Activated CD8-positive, alpha-beta T cell treated with anti-CD3 and anti-CD28 coated beads, Interleukin-2, amount 10 ng/mL, durations not matched to agents 7 days and 5 days (primary cell): ENCODE data around the gene ANKRD61. TPM values are rescaled to one million over a fixed set of nuclear protein-coding genes. Genes with fewer than 3 reads are reported as not detected.
"Not testable (repeated sequence)": the region's sequence is repeated elsewhere in the genome, so short reads cannot be mapped to it uniquely, and the experiment has no call there.

Experiments
- ATAC-seq: fragments of 150-1000 bp; cut with Tn5 transposase; one replicate; pipeline ENCODE4 v1.10.0; 2021; ENCODE audit warnings: moderate library complexity
- CTCF ChIA-PET: fragments of 350-600 bp; sonication (Branson Sonifier 250); formaldehyde crosslinking; loops from one replicate; lab custom pipeline; 2021; ENCODE audit warnings: antibody characterized with exemption; lab: Charles Lee
- POLR2A ChIA-PET: fragments of 350-600 bp; sonication (Branson Sonifier 250); formaldehyde crosslinking; loops from one replicate; lab custom pipeline; 2021; ENCODE audit warnings: antibody characterized with exemption; lab: Charles Lee
- DNase-seq: peaks from one replicate; pipeline ENCODE4 v3.0.0-alpha.2; 2020
- H3K27ac Mint-ChIP-seq: one replicate; pipeline ENCODE4 v1.8.0; 2021; ENCODE audit warnings: mild to moderate bottlenecking, mixed read lengths
- H3K27me3 Mint-ChIP-seq: one replicate; pipeline ENCODE4 v1.8.0; 2021; ENCODE audit warnings: low read depth, mixed read lengths
- H3K36me3 Mint-ChIP-seq: one replicate; pipeline ENCODE4 v1.8.0; 2021; ENCODE audit warnings: low read depth, mixed read lengths
- H3K4me1 Mint-ChIP-seq: one replicate; pipeline ENCODE4 v1.8.0; 2021; ENCODE audit warnings: low read depth, mixed read lengths
- H3K4me3 Mint-ChIP-seq: one replicate; pipeline ENCODE4 v1.8.0; 2021; ENCODE audit warnings: mild to moderate bottlenecking, mixed read lengths
- H3K9me3 Mint-ChIP-seq: one replicate; pipeline ENCODE4 v1.8.0; 2022; ENCODE audit warnings: mixed read lengths; ENCODE audit not compliant: insufficient read depth
- total RNA-seq, 2 experiments: library from RNA; stranded (reverse); gene quantifications; one replicate each; pipeline ENCODE4 v1.2.3, GENCODE V29; 2021

The ANKRD61 gene
- total RNA-seq, result under 1 TPM; 0.26 to 0.29 TPM

DNA sequence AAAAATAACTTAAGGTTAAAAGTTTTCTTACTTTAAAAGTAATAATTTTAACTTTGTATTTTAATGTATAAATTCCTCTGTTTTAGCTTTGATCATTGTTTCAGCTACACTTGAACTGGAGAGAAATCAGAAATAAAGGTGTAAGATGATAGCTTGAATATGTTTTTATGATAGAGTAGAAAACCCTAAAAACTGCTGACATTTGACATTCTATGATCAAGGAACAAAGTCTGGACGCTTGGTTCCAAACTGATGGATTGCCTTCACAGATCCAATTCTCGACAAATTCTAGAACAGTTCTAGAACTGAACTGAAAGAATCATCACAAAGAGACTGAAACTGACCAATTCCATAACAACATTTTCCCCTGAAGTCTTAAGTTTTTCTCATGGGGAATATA, at the start of gene ANKRD61:
Gene ANKRD61 (plus strand): TSS at position 389 of the 400 bp plus-strand sequence. CDS start 0 bp downstream, at position 389.
- ATAC-seq (no peak), DNase-seq (no peak)
- Mint-ChIP-seq H3K27ac (peak within 1 kb of the TSS; percentile 25), H3K4me1 (peaks cover 31% of the 10 kb centered on the region), H3K27me3 (no peaks in the 10 kb centered on the region), H3K4me3 (no peak within 1 kb of the TSS), H3K36me3 (peaks cover 58% of the 10 kb centered on the region), H3K9me3 (no peaks in the 10 kb centered on the region)
- ChIA-PET POLR2A (no interaction called here), CTCF (no interaction called here)

GRCh38 chr7:5987061-5987460, 44.1 kb upstream of the ANKRD61 start:
- CTCF ChIA-PET, H3K27me3 Mint-ChIP-seq, H3K27ac Mint-ChIP-seq, H3K4me1 Mint-ChIP-seq, POLR2A ChIA-PET, H3K4me3 Mint-ChIP-seq, ATAC-seq, DNase-seq, H3K9me3 Mint-ChIP-seq: not testable (repeated sequence)
- peaks cover 30% of the 10 kb centered on the region for H3K36me3 Mint-ChIP-seq

DNA sequence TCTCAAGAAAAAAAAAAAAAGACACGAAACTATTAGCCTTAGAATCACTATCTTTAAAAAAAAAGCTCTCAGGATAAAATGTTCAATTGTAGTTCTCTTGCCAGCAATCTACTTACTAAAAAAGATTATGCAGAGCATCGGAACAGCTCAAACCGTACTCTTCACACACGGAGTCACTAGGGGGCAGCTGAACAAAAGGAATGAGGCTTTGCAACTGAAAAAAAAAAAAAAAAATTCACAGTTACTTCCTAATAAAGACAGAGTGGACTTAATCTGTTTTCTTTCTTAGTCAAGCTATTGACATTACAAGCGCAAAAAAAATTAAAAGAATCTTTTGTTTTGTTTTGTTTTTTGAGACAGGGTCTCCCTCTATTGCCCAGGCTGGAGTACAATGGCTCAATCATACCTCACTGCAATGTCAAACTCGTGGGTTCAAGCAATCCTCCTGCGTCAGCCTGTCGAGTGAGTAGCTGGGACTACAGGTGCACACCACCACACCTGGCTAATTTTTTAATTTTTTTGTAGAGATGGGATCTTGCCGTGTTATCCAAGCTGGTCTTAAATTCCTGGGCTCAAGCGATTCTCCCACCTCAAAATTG, 33.9 kb upstream of the ANKRD61 start:
- Mint-ChIP-seq H3K36me3 (peaks cover 37% of the 10 kb centered on the region), H3K27ac (no peak overlapping the region), H3K4me1 (no peaks in the 10 kb centered on the region), H3K27me3 (no peaks in the 10 kb centered on the region), H3K9me3 (no peaks in the 10 kb centered on the region), H3K4me3 (no peak overlapping the region)
- POLR2A ChIA-PET, result no interaction called here
- CTCF ChIA-PET, result interaction anchor here (0.6 to 2.1 kb wide), 15 partner anchors 11 to 437 kb away, joined by 3 to 18 read pairs (median 3); partner anchors contain the start of genes AIMP2 and PMS2
- peak; percentile 65 for ATAC-seq
- peak; percentile 62 for DNase-seq

- no peak for ATAC-seq
- Mint-ChIP-seq H3K27ac (peak overlapping the region; percentile 67), H3K4me3 (peak overlapping the region; percentile 89), H3K27me3 (no peaks in the 10 kb centered on the region), H3K36me3 (peaks cover 26% of the 10 kb centered on the region), H3K4me1 (peaks cover 33% of the 10 kb centered on the region), H3K9me3 (no peaks in the 10 kb centered on the region)
- no peak for DNase-seq
- ChIA-PET POLR2A (interaction anchor here (1.2 kb wide), 1 partner anchor 13 kb away, joined by 3 read pairs; no protein-coding TSS in a partner anchor), CTCF (interaction anchor here (2.0 to 2.8 kb wide), 3 partner anchors 10 to 99 kb away, joined by 8 to 14 read pairs (median 9); no protein-coding TSS in a partner anchor)
Measured at GRCh38 chr7:6007386-6007785, 23.8 kb upstream of the ANKRD61 start.

DNA sequence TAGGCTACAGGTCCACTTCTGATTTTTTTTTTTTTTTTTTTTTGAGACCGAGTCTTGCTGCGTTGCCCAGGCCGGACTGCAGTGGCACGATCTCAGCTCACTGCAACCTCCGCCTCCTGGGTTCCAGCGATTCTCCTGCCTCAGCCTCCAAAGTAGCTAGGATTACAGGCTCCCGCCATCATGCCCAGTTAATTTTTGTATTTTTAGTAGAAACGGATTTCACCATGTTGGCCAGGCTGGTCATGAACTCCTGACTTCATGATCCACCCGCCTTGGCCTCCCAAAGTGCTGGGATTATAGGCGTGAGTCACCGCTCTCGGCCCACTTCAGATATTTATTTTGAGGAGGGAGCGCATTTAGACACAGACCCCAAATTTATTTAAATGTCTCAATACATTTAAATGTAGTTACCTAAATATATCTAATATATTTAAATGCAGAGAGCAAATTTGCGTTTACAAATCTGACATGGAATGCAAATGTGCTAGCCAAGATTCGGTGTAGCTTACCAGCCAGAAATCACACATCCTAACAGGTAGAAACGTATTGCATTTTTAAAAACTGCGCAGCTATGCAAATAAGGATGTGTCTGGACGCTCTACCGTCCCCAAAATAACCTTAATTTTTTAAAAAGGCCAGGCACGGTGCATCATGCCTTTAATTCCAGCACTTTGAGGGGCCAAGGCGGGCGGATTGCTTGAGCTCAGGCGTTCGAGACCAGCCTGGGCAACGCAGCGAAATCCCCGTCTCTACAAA, 23.2 kb upstream of the ANKRD61 start:
- Mint-ChIP-seq H3K4me1 (peaks cover 38% of the 10 kb centered on the region), H3K36me3 (peaks cover 28% of the 10 kb centered on the region), H3K4me3 (peak overlapping the region; percentile 89)
- not testable (repeated sequence) for ATAC-seq, H3K27ac Mint-ChIP-seq, H3K9me3 Mint-ChIP-seq, H3K27me3 Mint-ChIP-seq, DNase-seq
- ChIA-PET POLR2A (interaction anchor here (0.5 to 1.2 kb wide), 2 partner anchors 10 to 12 kb away, joined by 3 read pairs; no protein-coding TSS in a partner anchor), CTCF (interaction anchor here (1.5 to 2.8 kb wide), 4 partner anchors 11 to 99 kb away, joined by 3 to 14 read pairs (median 8); no protein-coding TSS in a partner anchor)

GRCh38 chr7:6008668-6009611, 22.2 kb upstream of the ANKRD61 start, which contains the start of the genes AIMP2 and PMS2:
Gene AIMP2 (plus strand): TSS chr7:6009272. CDS start chr7:6009364, 92 bp downstream.
Gene PMS2 (minus strand): TSS chr7:6009049. CDS start chr7:6009019, 30 bp downstream.
- ATAC-seq (peak; percentile 92), DNase-seq (peak; percentile 99)
- POLR2A ChIA-PET, result interaction anchor here (0.5 to 1.6 kb wide), 6 partner anchors 9 to 97 kb away, joined by 3 to 8 read pairs (median 3); no protein-coding TSS in a partner anchor
- CTCF ChIA-PET, result interaction anchor here (1.0 to 2.8 kb wide), 6 partner anchors 11 to 341 kb away, joined by 3 to 14 read pairs (median 6); no protein-coding TSS in a partner anchor
- peaks cover 38% of the 10 kb centered on the region for H3K4me1 Mint-ChIP-seq
- H3K27me3 Mint-ChIP-seq, result no peaks in the 10 kb centered on the region
- peaks cover 24% of the 10 kb centered on the region for H3K36me3 Mint-ChIP-seq
- peak within 1 kb of the TSS; percentile 89 for H3K4me3 Mint-ChIP-seq
- H3K27ac Mint-ChIP-seq, result peak within 1 kb of the TSS; percentile 95
- no peaks in the 10 kb centered on the region for H3K9me3 Mint-ChIP-seq

DNA sequence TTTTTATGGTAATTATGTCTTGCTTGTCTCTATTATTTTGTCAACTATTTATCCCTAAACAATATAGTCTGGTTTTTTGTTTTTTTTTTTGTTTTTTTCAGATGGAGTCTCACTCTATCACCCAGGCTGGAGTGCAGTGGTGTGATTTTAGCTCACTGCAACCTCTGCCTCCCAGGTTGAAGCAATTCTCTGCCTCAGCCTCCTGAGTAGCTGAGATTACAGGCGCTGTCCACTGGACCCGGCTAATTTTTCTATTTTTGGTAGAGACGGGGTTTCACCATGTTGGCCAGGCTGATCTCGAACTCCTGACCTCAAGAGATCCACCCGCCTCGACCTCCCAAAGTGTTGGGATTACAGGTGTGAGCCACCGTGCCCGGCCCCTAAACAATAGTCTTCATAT, 20.8 kb upstream of the ANKRD61 start:
- peak overlapping the region; percentile 89 for H3K4me3 Mint-ChIP-seq
- H3K27me3 Mint-ChIP-seq, ATAC-seq, POLR2A ChIA-PET, H3K9me3 Mint-ChIP-seq, DNase-seq: not testable (repeated sequence)
- H3K36me3 Mint-ChIP-seq, result peaks cover 27% of the 10 kb centered on the region
- CTCF ChIA-PET, result interaction anchor here (1.1 kb wide), 1 partner anchor 154 kb away, joined by 4 read pairs; no protein-coding TSS in a partner anchor
- peak overlapping the region; percentile 72 for H3K27ac Mint-ChIP-seq
- peaks cover 38% of the 10 kb centered on the region for H3K4me1 Mint-ChIP-seq

DNA sequence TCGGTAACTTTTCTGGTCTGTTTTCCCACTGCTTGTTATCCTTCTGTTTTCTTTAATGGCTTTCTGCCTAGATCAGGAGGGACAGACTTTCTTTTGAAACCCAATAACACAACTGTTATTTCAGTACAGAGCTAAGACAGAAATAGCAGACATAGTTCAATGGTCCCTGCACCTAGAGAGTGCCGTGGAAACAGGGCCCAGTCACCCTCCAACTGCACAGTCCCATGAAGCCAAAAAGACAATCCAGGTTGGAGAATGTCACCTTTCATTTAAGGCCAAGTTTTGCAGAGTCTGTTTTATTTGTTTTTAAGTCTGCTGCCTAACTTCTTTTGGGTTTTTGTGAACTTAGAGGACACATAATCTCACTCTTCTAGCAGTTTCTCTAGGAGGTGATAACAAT, 19.6 kb upstream of the ANKRD61 start:
- Mint-ChIP-seq H3K4me1 (peaks cover 37% of the 10 kb centered on the region), H3K4me3 (no peak overlapping the region), H3K27me3 (no peaks in the 10 kb centered on the region), H3K27ac (peak overlapping the region; percentile 57), H3K9me3 (no peaks in the 10 kb centered on the region), H3K36me3 (peaks cover 34% of the 10 kb centered on the region)
- CTCF ChIA-PET, result no interaction called here
- DNase-seq (no peak), ATAC-seq (no peak)
- POLR2A ChIA-PET, result no interaction called here

GRCh38 chr7:6012355-6013104, 18.6 kb upstream of the ANKRD61 start:
- H3K36me3 Mint-ChIP-seq, result peaks cover 42% of the 10 kb centered on the region
- ATAC-seq, result no peak
- ChIA-PET POLR2A (no interaction called here), CTCF (no interaction called here)
- H3K4me3 Mint-ChIP-seq, result no peak overlapping the region
- H3K9me3 Mint-ChIP-seq, result no peaks in the 10 kb centered on the region
- no peaks in the 10 kb centered on the region for H3K27me3 Mint-ChIP-seq
- H3K4me1 Mint-ChIP-seq, result peaks cover 30% of the 10 kb centered on the region
- DNase-seq, result no peak
- H3K27ac Mint-ChIP-seq, result peak overlapping the region; percentile 57

DNA sequence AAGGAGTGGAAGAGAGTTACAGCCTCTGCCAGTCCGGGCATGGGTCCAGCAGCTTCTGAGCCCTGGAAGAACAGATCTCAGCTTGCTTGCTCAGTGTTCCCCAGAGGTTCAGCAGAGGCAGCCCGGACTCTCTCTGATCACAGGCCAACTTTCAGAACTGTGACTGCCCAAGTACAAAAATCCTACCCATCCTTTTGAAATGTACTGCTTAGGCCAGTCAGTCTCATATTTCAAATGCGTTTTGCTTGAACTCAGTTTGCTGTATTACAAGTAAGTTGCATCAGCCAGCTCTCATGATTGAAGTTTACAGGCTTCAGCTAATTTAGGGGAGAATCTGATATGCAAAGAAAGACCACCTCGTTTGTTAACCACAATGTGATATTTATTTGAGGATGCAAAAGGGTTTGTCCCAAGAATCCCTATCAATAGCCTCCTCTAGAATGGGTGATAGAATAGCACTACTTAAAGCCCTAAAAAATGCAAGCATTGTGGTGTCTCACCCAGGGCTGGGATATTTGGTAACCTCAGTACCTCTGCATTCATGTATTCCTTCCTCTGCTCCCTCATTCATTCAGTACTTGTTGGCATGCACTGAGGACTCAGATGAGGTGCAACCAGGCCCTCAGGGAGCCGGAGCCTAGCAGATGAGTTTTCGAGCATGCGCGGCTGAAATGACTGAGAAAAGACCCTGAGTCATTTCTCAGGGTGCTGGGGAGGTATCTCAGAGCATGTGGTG, 15.1 kb upstream of the ANKRD61 start:
- POLR2A ChIA-PET, result no interaction called here
- CTCF ChIA-PET, result interaction anchor here (1.6 kb wide), 1 partner anchor 11 kb away, joined by 5 read pairs; no protein-coding TSS in a partner anchor
- Mint-ChIP-seq H3K27ac (peak overlapping the region; percentile 46), H3K36me3 (peaks cover 61% of the 10 kb centered on the region), H3K27me3 (no peaks in the 10 kb centered on the region), H3K4me3 (no peak overlapping the region), H3K4me1 (peaks cover 15% of the 10 kb centered on the region), H3K9me3 (no peaks in the 10 kb centered on the region)
- DNase-seq, result no peak
- no peak for ATAC-seq
